K562 (cell line): ENCODE data around the gene GDF11. TPM values are rescaled to one million over a fixed set of nuclear protein-coding genes. Genes with fewer than 3 reads are reported as not detected.

Experiments
- CEBPG ChIP-seq, 3 experiments: fragments of 200-800 bp in 1 of 3; sonication (Bioruptor generic) in 1 of 3; sonication (generic) in 1 of 3; formaldehyde crosslinking in 1 of 3; IDR thresholded peaks in 2 of 3; conservative IDR thresholded peaks in 1 of 3; 2 replicates each; pipeline versions ENCODE4 v1.6.1 to v1.8.0; 2016 to 2022; ENCODE audit warnings: missing compliant biosample characterization in 2 of 3, missing genetic modification characterization in 2 of 3, mild to moderate bottlenecking in 1 of 3, missing genetic modification reagents in 1 of 3
- E2F3 ChIP-seq: fragments of 250-450 bp; sonication (Bioruptor Pico); IDR thresholded peaks from 2 replicates; pipeline ENCODE4 v1.4.0; 2020; ENCODE audit warnings: mild to moderate bottlenecking
- HNRNPK ChIP-seq: fragments of 200-400 bp; formaldehyde crosslinking; IDR thresholded peaks from one replicate; pipeline ENCODE4 v1.6.1; 2018; ENCODE audit warnings: mild to moderate bottlenecking, low read depth, low read length; ENCODE audit not compliant: poor library complexity, severe bottlenecking
- RBBP5 ChIP-seq: fragments of 200-600 bp; sonication (generic); IDR thresholded peaks from 2 replicates; pipeline ENCODE4 v1.6.1; 2012; ENCODE audit warnings: borderline replicate concordance, mild to moderate bottlenecking, low read length, control low read depth, inconsistent platforms; ENCODE audit not compliant: insufficient read depth, poor library complexity, severe bottlenecking
- RREB1 ChIP-seq: fragments of 250-450 bp; sonication (Bioruptor Pico); IDR thresholded peaks from 2 replicates; pipeline ENCODE4 v1.4.0; 2020
- SLC30A9 ChIP-seq: fragments of 250-450 bp; sonication (Bioruptor Pico); IDR thresholded peaks from 2 replicates; pipeline ENCODE4 v1.8.0; 2022; ENCODE audit warnings: mild to moderate bottlenecking, moderate library complexity
- SMAD1 ChIP-seq: fragments of 150-350 bp; IDR thresholded peaks from 2 replicates; pipeline ENCODE4 v1.6.1; 2014; ENCODE audit warnings: low read length, low read depth; ENCODE audit not compliant: partially characterized antibody
- ZBTB49 ChIP-seq: sonication (generic); formaldehyde crosslinking; IDR thresholded peaks from 2 replicates; pipeline ENCODE4 v1.8.0; 2022; ENCODE audit warnings: missing genetic modification reagents, mild to moderate bottlenecking, borderline replicate concordance
- ZBTB7A ChIP-seq: IDR thresholded peaks from 2 replicates; pipeline ENCODE4 v1.6.1; 2011; ENCODE audit warnings: low read depth, mild to moderate bottlenecking, low read length, moderate library complexity, borderline replicate concordance; ENCODE audit not compliant: control insufficient read depth
- ZFP30 ChIP-seq: fragments of 250-450 bp; sonication (Bioruptor Pico); IDR thresholded peaks from 2 replicates; pipeline ENCODE4 v1.8.0; 2022; ENCODE audit warnings: moderate library complexity, mild to moderate bottlenecking, inconsistent platforms, borderline replicate concordance
- ZNF584 ChIP-seq: fragments of 200-800 bp; sonication (Bioruptor generic); IDR thresholded peaks from 2 replicates; pipeline ENCODE4 v1.6.1; 2016; ENCODE audit warnings: low read depth, mild to moderate bottlenecking, missing genetic modification characterization, missing compliant biosample characterization
- polyA plus RNA-seq, 8 experiments: library from polyadenylated mRNA; depleted of rRNA in 4 of 8; stranded (reverse) in 5 of 8; unstranded in 3 of 8; fragments of >200 nt; fragmentation: Nextera tagmentation in 2 of 8; fragmentation: Illumina TruSeq in 1 of 8; extraction: Ambion mirVana in 2 of 8; extraction: Trizol in 1 of 8; gene quantifications; 2 replicates each; pipeline versions ENCODE4 v1.2.1 to v1.2.3, GENCODE V29; 2011 to 2014; ENCODE audit warnings: inconsistent platforms in 1 of 8, missing spikeins in 1 of 8
- total RNA-seq, 7 experiments: library from RNA; depleted of rRNA in 6 of 7; stranded (reverse); fragments of >200 nt in 6 of 7; fragmentation: Illumina TruSeq in 2 of 7; extraction: Trizol in 2 of 7; gene quantifications; 2 replicates each; pipeline versions ENCODE4 v1.2.1 to v1.2.3, GENCODE V29; 2011 to 2021; ENCODE audit warnings: low replicate concordance in 1 of 7

GDF11 gene
- total and polyA plus RNA-seq, 9 of the 15 experiments (the other 6 are each of a cell fraction or from before 2014, with no cell fraction given), result 1.4 to 15.7 (median 4.8) TPM

- TF ChIP-seq ZNF584, result no peak
- no peak for TF ChIP-seq CEBPG (CRISPR knock-in tag; IDR thresholded peaks at IDR 0.05)
- TF ChIP-seq CEBPG (tag; conservative IDR thresholded peaks at IDR 0.05 in 1 of 2, IDR thresholded peaks at IDR 0.05 in 1 of 2), result peak; percentile 58 to 62; a peak in 3 of 4 replicates
- peak; percentile 52; the same call in 1 of the 2 replicates for TF ChIP-seq ZBTB7A
- no peak for TF ChIP-seq HNRNPK
- no peak for TF ChIP-seq RREB1
- TF ChIP-seq ZFP30 (CRISPR knock-in tag), result no peak
- no peak for TF ChIP-seq SLC30A9
- no peak for TF ChIP-seq ZBTB49 (CRISPR knock-in tag)
- peak; percentile 66; the same call in 1 of the 2 replicates for TF ChIP-seq E2F3 (CRISPR knock-in tag)
- peak; percentile 77 for TF ChIP-seq RBBP5
- TF ChIP-seq SMAD1, result peak; percentile 16
These were observed 26.9 kb upstream of the GDF11 start, which contains the start of gene BLOC1S1 (continued) for GRCh38 chr12:55715833-55716581.
